HG03378 (cell line): ENCODE measurements around the gene HNRNPU.
A peak's percentile ranks its signal among the peaks of the same experiment; 100 is the strongest.

Experiments
- ATAC-seq: cut with Tn5 transposase; IDR thresholded peaks from one replicate; pipeline ENCODE4 v1.9.1; 2021; ENCODE audit warnings: mild to moderate bottlenecking, moderate library complexity; ENCODE audit not compliant: unreplicated experiment

HNRNPU gene

GRCh38 chr1:244802556-244803239 lies 61.6 kb downstream of the HNRNPU start:
- no peak for ATAC-seq

DNA sequence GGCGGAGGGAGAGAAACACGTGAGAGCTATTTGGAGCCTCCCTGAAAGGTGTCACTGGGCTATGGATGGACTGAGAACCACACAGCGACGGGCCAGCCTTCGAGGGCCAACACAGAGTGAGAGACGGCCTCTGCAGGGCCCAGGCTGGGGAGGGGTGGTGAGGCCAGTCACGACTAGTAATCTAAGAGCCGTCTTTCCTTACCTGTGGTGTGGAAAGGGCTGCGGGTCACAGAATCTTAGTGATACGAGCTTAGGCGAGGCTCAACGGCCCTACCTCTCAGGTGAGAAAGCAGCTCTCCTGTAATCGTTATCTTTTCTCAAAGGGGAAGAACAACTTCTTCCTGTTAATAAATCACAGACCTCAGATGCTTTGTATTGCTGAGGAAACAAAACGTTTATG lies 62.3 kb downstream of the HNRNPU start:
- no peak for ATAC-seq

GRCh38 chr1:244801246-244801645 lies 63.1 kb downstream of the HNRNPU start:
- peak; percentile 65 for ATAC-seq

- ATAC-seq: no peak
Measured at GRCh38 chr1:244800821-244801220, 63.5 kb downstream of the HNRNPU start.
